Esophagus muscularis mucosa (tissue), 4 donors: ENCODE data around the gene CARMIL1. TPM values are rescaled to one million over a fixed set of nuclear protein-coding genes. Genes with fewer than 3 reads are reported as not detected.

ENCODE experiments used
- DNase-seq: peaks from one replicate; pipeline ENCODE4 v3.0.0-alpha.2; 2017; ENCODE audit errors: extremely low spot score
- H3K27ac ChIP-seq, 4 donors: fragments of 200-600 bp; sonication (generic); replicated peaks in 1 of 4; 1 replicate in 3 of 4; 2 replicates in 1 of 4; pipeline ENCODE4 v1.5.1; 2016 to 2019; ENCODE audit warnings: mild to moderate bottlenecking in 1 of 4
- H3K27me3 ChIP-seq, 4 donors: fragments of 200-600 bp; sonication (generic); one replicate each; pipeline versions ENCODE4 v1.5.1 to v1.6.0; 2016 to 2019
- H3K36me3 ChIP-seq, 4 donors: fragments of 200-600 bp; sonication (generic); one replicate each; pipeline ENCODE4 v1.5.1; 2016 to 2019
- H3K4me1 ChIP-seq, 4 donors: fragments of 200-600 bp; sonication (generic); one replicate each; pipeline ENCODE4 v1.5.1; 2016 to 2019
- H3K4me3 ChIP-seq, 4 donors: fragments of 200-600 bp; sonication (generic); 1 replicate in 2 of 4; 2 replicates in 2 of 4; pipeline ENCODE4 v1.5.1; 2016 to 2019; ENCODE audit warnings: mild to moderate bottlenecking in 4 of 4, moderate library complexity in 1 of 4
- H3K9me3 ChIP-seq, 4 donors: fragments of 200-600 bp; sonication (generic); 1 replicate in 3 of 4; 2 replicates in 1 of 4; pipeline ENCODE4 v1.5.1; 2016 to 2019
- CTCF ChIP-seq, 3 experiments: fragments of 200-600 bp in 2 of 3; fragments of 450-650 bp in 1 of 3; sonication (generic) in 2 of 3; IDR thresholded peaks; one replicate each; pipeline ENCODE4 v1.5.1; 2017 to 2019; ENCODE audit warnings: antibody characterized with exemption in 3 of 3, mild to moderate bottlenecking in 2 of 3, moderate library complexity in 1 of 3
- EP300 ChIP-seq: sonication (generic); formaldehyde crosslinking; IDR thresholded peaks from one replicate; pipeline ENCODE4 v1.6.1; 2017; ENCODE audit warnings: antibody characterized with exemption
- POLR2A ChIP-seq: fragments of 450-650 bp; IDR thresholded peaks from one replicate; pipeline ENCODE4 v1.6.1; 2017; ENCODE audit warnings: antibody characterized with exemption, moderate library complexity, mild to moderate bottlenecking, low read depth
- POLR2AphosphoS5 ChIP-seq, 2 donors: sonication (generic); formaldehyde crosslinking; IDR thresholded peaks; one replicate each; pipeline ENCODE4 v1.6.1; 2017; ENCODE audit warnings: antibody characterized with exemption in 2 of 2
- WGBS: methylation state at CpG from one replicate; pipeline ENCODE4 v1.1.5; 2018; 5-methylcytosine and 5-hydroxymethylcytosine counted together
- intact Hi-C: fragments of 100-400 bp; cut with DNase I; formaldehyde crosslinking; loops from one replicate; pipeline ENCODE4 v1.15.1; 2023
- total RNA-seq, 4 donors: library from RNA; depleted of rRNA; stranded (reverse); fragments of >200 nt; gene quantifications; one replicate each; pipeline versions ENCODE4 v1.1.0 to v1.2.1, GENCODE V29; 2016

Gene CARMIL1
- total RNA-seq, 4 donors from 2014 or later, result 10.0 to 12.1 (median 11.1) TPM

GRCh38 chr6:25458485-25458884 is 179.3 kb downstream of the CARMIL1 start:
- no peaks in the 10 kb centered on the region for H3K27me3 ChIP-seq

DNA sequence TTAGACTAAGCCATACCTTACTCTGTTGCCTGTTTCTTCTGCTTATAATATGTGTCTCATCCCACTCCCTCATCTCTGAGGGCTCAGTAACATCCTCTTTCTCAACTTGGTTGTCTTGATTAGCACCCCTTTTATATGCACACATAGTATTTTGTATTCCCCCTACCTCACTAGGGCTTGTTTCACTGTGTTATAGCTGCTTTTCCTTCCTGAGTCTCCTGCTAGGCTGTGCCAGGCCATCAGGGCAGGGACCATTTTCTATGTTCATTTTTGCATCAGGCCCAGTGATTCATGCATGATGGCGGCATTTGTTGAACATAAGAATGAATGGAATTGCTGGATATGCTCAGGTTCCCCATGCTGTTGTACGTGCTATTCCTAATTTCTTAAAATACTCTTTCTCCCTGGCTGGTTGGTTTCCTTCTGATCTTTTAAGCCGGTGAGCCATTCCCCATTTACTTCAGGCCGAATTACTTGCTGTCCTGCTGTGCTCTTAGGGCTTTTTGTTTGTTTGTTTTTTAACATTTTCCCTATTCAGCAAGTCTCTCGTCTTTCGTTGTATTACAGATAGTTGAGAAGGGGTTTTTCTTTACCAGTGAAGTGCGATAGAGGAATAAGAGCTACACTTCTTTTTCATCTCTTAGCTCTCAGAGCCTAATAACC is 183.2 kb downstream of the CARMIL1 start:
- Histone ChIP-seq H3K27ac (no peak overlapping the region), H3K4me1 (no peaks in the 10 kb centered on the region), H3K9me3 (no peaks in the 10 kb centered on the region), H3K4me3 (no peak overlapping the region), H3K27me3 (no peaks in the 10 kb centered on the region), H3K36me3 (no peaks in the 10 kb centered on the region)
- no peak for DNase-seq
- WGBS, result 77% methylated on average over 7 of the region's 7 CpGs
- no peak for TF ChIP-seq POLR2A
- TF ChIP-seq CTCF (IDR thresholded peaks at IDR 0.05), result no peak
- no peak for TF ChIP-seq POLR2AphosphoS5 (IDR thresholded peaks at IDR 0.05)
- no peak for TF ChIP-seq EP300
- intact Hi-C loops, result no loop called here

More at GRCh38 chr6:25458485-25458884, 179.3 kb downstream of the CARMIL1 start:
- intact Hi-C loops, result no loop called here
- no peak for DNase-seq
- Histone ChIP-seq H3K4me1 (no peaks in the 10 kb centered on the region), H3K36me3 (no peaks in the 10 kb centered on the region), H3K9me3 (no peaks in the 10 kb centered on the region), H3K27ac (no peak overlapping the region), H3K4me3 (no peak overlapping the region)
- WGBS, result 76% methylated on average over 2 of the region's 2 CpGs
- TF ChIP-seq EP300 (no peak), POLR2AphosphoS5 (IDR thresholded peaks at IDR 0.05) (no peak), CTCF (IDR thresholded peaks at IDR 0.05) (no peak), POLR2A (no peak)

DNA sequence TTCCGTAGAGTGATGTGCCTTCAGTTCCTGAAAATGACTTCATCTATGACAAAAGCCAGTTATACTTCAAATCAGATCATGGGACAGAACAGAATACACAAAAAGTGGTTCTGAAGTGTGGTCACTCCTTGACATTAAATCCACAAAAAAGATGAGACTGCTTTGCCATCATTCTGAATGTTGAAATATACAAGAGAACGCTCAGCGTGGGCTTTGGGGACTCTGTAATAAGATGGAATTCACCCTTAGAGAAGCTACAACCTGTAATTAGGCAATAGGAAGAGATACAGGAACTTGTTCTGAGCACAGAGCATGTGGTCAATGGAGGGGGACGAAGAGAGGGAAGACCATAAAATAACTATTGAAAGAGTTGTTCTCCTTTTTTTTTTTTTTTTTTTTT is 184.3 kb downstream of the CARMIL1 start:
- no peaks in the 10 kb centered on the region for H3K36me3 ChIP-seq
- no peak for TF ChIP-seq POLR2A
- no peak for TF ChIP-seq EP300
- TF ChIP-seq POLR2AphosphoS5 (IDR thresholded peaks at IDR 0.05), result no peak
- no peak for TF ChIP-seq CTCF (IDR thresholded peaks at IDR 0.05)
- no peaks in the 10 kb centered on the region for H3K4me1 ChIP-seq
- no peak overlapping the region for H3K27ac ChIP-seq
- no peak overlapping the region for H3K4me3 ChIP-seq
- H3K9me3 ChIP-seq, result no peaks in the 10 kb centered on the region
- no peak for DNase-seq
- no peaks in the 10 kb centered on the region for H3K27me3 ChIP-seq
- intact Hi-C loops, result no loop called here
- 80% methylated on average over 4 of the region's 4 CpGs for WGBS

- WGBS, result 81% methylated on average over 1 of the region's 1 CpG
- intact Hi-C loops, result no loop called here
- TF ChIP-seq POLR2A (no peak), CTCF (IDR thresholded peaks at IDR 0.05) (no peak), EP300 (no peak), POLR2AphosphoS5 (IDR thresholded peaks at IDR 0.05) (no peak)
- Histone ChIP-seq H3K36me3 (no peaks in the 10 kb centered on the region), H3K27ac (no peak overlapping the region), H3K4me3 (no peak overlapping the region), H3K4me1 (no peaks in the 10 kb centered on the region), H3K27me3 (no peaks in the 10 kb centered on the region), H3K9me3 (no peaks in the 10 kb centered on the region)
- no peak for DNase-seq
Observed at GRCh38 chr6:25464225-25464624, 185.1 kb downstream of the CARMIL1 start.

- intact Hi-C loops, result no loop called here
- H3K4me3 ChIP-seq, result no peak overlapping the region
- no peaks in the 10 kb centered on the region for H3K36me3 ChIP-seq
- H3K27me3 ChIP-seq, result no peaks in the 10 kb centered on the region
- TF ChIP-seq EP300, result no peak
- no peak for TF ChIP-seq CTCF (IDR thresholded peaks at IDR 0.05)
- TF ChIP-seq POLR2A, result no peak
- no peak for TF ChIP-seq POLR2AphosphoS5 (IDR thresholded peaks at IDR 0.05)
- no peaks in the 10 kb centered on the region for H3K9me3 ChIP-seq
- no peak overlapping the region for H3K27ac ChIP-seq
- no peaks in the 10 kb centered on the region for H3K4me1 ChIP-seq
- no peak for DNase-seq
- WGBS, result 90% methylated on average over 2 of the region's 2 CpGs
Observed at GRCh38 chr6:25465941-25466340, 186.8 kb downstream of the CARMIL1 start.
